Ectodermal cell (in vitro differentiated cells): Measurements from ENCODE around the gene BCDIN3D.
A peak's percentile ranks its signal among the peaks of the same experiment; 100 is the strongest.

Experiments used
- H3K27ac ChIP-seq: 2 replicates; pipeline ENCODE4 v1.7.0; 2013; ENCODE audit warnings: mild to moderate bottlenecking, low read depth, low read length; ENCODE audit not compliant: insufficient read depth, poor library complexity, severe bottlenecking
- H3K27me3 ChIP-seq: 2 replicates; pipeline ENCODE4 v1.7.0; 2013; ENCODE audit warnings: mild to moderate bottlenecking, low read length; ENCODE audit not compliant: insufficient read depth, control insufficient read depth, poor library complexity, severe bottlenecking
- H3K36me3 ChIP-seq: one replicate; pipeline ENCODE4 v1.7.0; 2013; ENCODE audit warnings: low read length; ENCODE audit not compliant: control insufficient read depth, insufficient read depth
- H3K4me1 ChIP-seq: one replicate; pipeline ENCODE4 v1.7.0; 2013; ENCODE audit warnings: low read length; ENCODE audit not compliant: control insufficient read depth, insufficient read depth
- H3K4me3 ChIP-seq: 2 replicates; pipeline ENCODE4 v1.7.0; 2013; ENCODE audit warnings: low read depth, low read length, control low read depth; ENCODE audit not compliant: insufficient read depth
- H3K9me3 ChIP-seq: 2 replicates; pipeline ENCODE4 v1.7.0; 2013; ENCODE audit warnings: mild to moderate bottlenecking, low read length, moderate library complexity; ENCODE audit not compliant: control insufficient read depth
- WGBS, 2 experiments: methylation state at CpG; one replicate each; pipeline ENCODE4 v1.1.7; 2013; ENCODE audit warnings: missing lambda C conversion rate in 2 of 2; 5-methylcytosine and 5-hydroxymethylcytosine counted together

BCDIN3D gene

DNA sequence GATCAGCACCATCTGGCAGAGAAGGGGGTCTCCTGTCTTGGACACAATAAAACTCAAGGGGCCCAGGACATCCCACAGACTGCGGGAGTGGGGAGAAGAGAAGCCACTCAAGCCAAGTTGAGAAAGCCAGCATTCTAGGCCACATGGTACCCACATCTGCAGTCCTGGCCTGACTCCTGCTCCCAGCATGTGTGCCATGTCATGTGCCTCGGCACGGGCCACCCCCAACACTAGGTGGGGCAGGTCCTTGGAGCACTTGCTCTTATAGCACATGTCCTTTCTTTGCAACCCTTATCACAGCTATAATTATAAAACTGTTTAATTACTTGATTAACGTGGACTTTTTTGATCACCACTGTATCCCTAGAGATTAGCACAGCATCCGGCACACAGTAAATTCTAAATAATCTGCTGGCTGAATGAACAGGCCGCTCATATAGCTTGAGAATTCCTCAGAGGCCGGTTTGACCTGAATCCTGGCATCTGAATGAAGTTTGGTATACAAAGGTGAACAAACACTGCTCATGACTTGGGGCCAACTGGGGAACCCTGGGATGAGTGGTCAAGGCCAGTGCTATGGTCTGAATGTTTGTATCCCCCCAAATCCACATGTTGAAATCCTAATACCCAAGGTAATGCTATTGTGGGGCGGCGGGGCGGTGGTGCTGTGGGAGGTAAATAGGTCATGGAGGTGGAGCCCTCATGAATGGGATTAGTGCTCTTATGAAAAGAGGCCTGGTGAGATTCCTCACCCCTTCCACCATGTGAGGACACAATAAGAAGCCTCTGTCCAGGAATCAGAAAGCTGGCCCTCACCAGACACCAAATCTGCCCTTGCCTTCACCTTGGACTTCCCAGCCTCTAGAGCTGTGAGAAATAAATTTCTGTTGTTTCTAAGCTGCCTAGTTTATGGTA, 21.3 kb downstream of the BCDIN3D start:
- Histone ChIP-seq H3K27me3 (no peaks in the 10 kb centered on the region), H3K27ac (no peak overlapping the region), H3K9me3 (no peaks in the 10 kb centered on the region), H3K36me3 (no peaks in the 10 kb centered on the region), H3K4me3 (no peak overlapping the region), H3K4me1 (peaks cover 16% of the 10 kb centered on the region)
- 87% methylated on average over 10 of the region's 10 CpGs for WGBS, 2 experiments

DNA sequence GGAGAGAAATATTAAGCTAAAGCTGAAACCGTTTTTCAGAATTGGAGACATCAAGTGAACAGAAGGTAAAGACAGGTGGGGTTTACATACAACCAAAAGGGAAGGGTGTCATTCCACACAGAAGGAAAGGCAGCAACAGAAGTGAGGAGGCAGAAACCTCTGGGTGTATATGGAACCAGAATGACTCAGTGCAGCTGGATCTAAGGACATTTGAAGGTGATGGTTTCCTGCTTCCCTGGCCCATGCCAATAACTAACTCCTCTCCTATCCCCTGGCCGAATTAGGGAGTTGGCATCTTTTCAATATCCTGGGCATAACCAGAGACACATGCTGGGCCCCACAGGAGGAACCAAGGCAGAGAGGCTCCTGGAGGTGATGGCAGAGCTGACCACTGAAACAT, 23.1 kb downstream of the BCDIN3D start:
- H3K27ac ChIP-seq = no peak overlapping the region
- H3K36me3 ChIP-seq = no peaks in the 10 kb centered on the region
- 91 to 97% methylated on average over 2 of the region's 2 CpGs for WGBS, 2 experiments
- H3K27me3 ChIP-seq = no peaks in the 10 kb centered on the region
- H3K9me3 ChIP-seq = no peaks in the 10 kb centered on the region
- no peak overlapping the region for H3K4me3 ChIP-seq
- no peaks in the 10 kb centered on the region for H3K4me1 ChIP-seq

DNA sequence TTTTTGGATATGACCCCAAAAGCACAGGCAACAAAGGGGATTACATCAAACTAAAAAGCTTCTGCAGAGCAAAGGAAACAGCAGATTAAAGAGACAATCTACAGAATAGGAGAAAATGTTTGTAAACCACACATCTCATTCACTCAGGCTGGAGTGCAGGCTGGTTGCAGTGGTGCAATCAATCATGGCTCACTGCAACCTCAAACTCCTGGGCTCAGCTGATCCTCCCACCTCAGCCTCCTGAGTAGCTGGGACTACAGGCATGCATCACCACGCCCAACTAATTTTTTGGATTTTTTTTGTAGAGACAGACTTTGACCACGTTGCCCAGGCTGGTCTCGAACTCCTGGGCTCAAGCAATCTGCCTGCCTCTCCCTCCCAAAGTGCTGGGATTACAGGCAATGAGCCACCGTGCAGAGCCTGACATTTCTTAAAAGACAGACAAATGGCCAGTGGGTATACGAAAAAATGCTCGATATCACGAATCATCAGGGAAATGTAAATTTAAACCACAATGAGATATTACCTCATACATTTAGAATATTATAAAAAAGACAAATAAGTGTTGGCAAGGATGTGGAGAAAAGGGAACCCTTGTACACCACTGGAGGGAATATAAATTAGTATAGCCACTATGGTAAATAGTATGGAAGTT, 24.5 kb downstream of the BCDIN3D start:
- Histone ChIP-seq H3K27me3 (no peaks in the 10 kb centered on the region), H3K27ac (no peak overlapping the region), H3K4me3 (no peak overlapping the region), H3K4me1 (no peaks in the 10 kb centered on the region), H3K9me3 (no peaks in the 10 kb centered on the region), H3K36me3 (no peaks in the 10 kb centered on the region)
- WGBS, 2 experiments = 84 to 93% methylated on average over 7 of the region's 7 CpGs

DNA sequence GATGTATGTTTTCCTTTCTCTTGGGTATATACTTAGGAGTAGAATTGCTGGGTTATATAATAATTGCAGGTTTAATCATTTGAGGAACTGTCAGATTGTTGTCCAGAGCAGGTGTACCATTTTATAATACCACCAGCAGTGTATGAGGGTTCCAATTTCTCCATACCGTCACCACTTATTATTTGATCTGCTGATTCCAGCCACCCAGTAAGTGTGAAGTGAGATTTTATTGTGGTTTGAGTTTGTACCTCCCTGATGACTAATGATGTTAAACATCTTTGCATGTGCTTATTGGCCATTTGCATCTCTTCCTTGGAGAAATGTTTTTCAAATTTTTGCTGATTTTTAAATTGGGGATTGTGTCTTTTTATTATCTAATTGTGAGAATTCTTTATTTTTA, 29.8 kb downstream of the BCDIN3D start:
- H3K27me3 ChIP-seq = no peaks in the 10 kb centered on the region
- no peak overlapping the region for H3K27ac ChIP-seq
- 100% methylated on average over 1 of the region's 1 CpG for WGBS, 2 experiments
- no peak overlapping the region for H3K4me3 ChIP-seq
- no peaks in the 10 kb centered on the region for H3K36me3 ChIP-seq
- peaks cover 20% of the 10 kb centered on the region for H3K4me1 ChIP-seq
- H3K9me3 ChIP-seq = no peaks in the 10 kb centered on the region

DNA sequence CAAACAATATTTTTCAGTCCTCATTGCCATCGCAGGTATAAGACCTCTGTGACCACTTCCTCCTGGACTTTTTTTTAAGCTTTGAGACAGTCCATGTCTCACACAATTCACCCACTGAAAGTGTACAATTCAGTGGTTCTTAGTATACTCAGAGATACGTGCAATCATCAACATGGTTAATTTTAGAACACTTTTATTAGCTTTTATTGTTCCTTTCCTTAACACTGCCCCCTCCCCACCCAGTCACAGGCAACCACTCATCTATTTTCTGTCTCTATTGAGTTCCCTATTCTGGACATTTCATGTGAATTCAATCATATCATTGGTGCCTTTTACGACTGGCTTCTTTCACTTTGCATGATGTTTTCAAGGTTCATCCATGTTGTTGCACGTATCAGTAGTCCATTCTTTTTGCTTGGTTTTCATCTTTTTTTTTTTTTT, 30.9 kb downstream of the BCDIN3D start:
- Histone ChIP-seq H3K4me1 (peaks cover 29% of the 10 kb centered on the region), H3K4me3 (no peak overlapping the region), H3K27ac (no peak overlapping the region), H3K27me3 (no peaks in the 10 kb centered on the region), H3K36me3 (no peaks in the 10 kb centered on the region), H3K9me3 (no peaks in the 10 kb centered on the region)
- 93 to 97% methylated on average over 4 of the region's 4 CpGs for whole genome bisulfite sequencing, 2 experiments

DNA sequence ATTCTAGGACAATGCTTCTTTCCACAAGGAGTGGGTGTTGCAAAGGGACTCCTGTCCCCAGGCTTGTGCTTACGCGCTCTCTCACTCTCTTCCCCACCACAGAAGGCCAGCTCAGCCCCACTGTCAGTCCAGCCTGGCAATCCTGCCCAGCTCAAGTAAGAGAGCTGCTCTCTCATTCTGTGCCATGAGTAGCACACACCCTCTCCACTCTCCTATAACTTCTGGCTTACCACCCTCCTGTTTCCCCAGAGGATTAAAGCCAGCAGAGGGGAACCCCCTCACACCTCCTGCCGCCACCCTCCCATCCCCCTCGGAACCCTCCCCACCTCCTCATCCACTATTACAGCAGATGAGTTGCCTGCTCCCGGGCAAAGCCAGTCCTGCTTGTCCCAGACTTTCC, 31.8 kb downstream of the BCDIN3D start:
- Histone ChIP-seq H3K27ac (peak overlapping the region; percentile 37), H3K27me3 (no peaks in the 10 kb centered on the region), H3K4me3 (no peak overlapping the region), H3K4me1 (peaks cover 35% of the 10 kb centered on the region), H3K36me3 (no peaks in the 10 kb centered on the region), H3K9me3 (no peaks in the 10 kb centered on the region)
- WGBS, 2 experiments = 63 to 68% methylated on average over 5 of the region's 5 CpGs

DNA sequence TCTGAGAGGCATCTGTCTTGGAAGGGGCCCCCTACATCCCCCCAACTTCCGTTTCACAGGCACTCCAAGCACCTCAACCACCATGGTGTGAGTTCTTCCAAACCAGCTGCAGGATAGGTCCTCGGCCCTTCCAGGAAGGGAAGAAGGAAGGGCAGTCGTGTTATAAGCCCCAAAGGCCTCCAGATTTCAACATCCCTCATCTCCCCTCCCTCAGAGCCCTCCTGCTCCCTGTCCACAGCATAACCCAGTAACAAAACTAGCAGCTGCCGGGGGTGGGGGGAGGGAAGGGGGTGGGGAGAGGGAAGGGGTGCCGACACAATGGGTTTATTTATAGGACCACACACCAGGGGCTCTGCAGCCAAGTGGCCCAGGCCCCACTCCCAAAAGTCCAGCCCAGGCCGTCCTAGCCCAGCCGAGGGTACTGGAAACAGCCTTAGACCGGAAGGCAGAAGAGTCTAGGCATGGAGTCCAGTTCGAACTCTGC, 33.0 kb downstream of the BCDIN3D start:
- H3K4me1 ChIP-seq = peaks cover 35% of the 10 kb centered on the region
- WGBS, 2 experiments = 25 to 30% methylated on average over 7 of the region's 9 CpGs
- H3K4me3 ChIP-seq = no peak overlapping the region
- no peaks in the 10 kb centered on the region for H3K9me3 ChIP-seq
- no peaks in the 10 kb centered on the region for H3K27me3 ChIP-seq
- no peaks in the 10 kb centered on the region for H3K36me3 ChIP-seq
- H3K27ac ChIP-seq = peak overlapping the region; percentile 12

DNA sequence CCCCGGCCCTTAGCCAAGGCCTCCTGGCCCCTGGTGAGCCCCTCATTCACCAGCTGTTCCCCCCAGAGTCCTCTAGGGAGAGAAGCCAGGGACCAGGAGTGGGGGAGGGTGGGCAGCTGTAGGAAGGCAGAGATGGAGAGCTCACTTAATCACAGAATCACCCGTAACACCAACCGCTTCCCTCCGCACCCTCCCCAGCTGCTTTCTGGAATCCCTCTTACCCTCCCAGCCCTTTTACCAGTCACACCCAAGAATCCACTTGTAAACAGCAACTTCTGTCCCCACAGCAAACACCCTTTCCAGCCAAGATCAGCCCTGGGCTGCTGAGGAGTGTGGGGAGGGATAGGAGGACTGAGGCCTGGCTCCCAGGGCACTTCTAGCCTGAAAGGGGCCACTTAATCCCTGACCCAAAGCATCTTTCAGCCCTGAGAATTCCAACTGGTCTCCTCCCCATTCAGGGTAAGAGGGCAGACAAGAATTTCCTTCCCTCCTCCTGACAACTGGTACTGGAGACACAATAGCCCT, 33.5 kb downstream of the BCDIN3D start:
- H3K27ac ChIP-seq = peak overlapping the region; percentile 12
- peak overlapping the region; percentile 5 for H3K4me3 ChIP-seq
- 34 to 41% methylated on average over 4 of the region's 4 CpGs for WGBS, 2 experiments
- H3K27me3 ChIP-seq = no peaks in the 10 kb centered on the region
- no peaks in the 10 kb centered on the region for H3K9me3 ChIP-seq
- H3K4me1 ChIP-seq = peaks cover 35% of the 10 kb centered on the region
- H3K36me3 ChIP-seq = no peaks in the 10 kb centered on the region

DNA sequence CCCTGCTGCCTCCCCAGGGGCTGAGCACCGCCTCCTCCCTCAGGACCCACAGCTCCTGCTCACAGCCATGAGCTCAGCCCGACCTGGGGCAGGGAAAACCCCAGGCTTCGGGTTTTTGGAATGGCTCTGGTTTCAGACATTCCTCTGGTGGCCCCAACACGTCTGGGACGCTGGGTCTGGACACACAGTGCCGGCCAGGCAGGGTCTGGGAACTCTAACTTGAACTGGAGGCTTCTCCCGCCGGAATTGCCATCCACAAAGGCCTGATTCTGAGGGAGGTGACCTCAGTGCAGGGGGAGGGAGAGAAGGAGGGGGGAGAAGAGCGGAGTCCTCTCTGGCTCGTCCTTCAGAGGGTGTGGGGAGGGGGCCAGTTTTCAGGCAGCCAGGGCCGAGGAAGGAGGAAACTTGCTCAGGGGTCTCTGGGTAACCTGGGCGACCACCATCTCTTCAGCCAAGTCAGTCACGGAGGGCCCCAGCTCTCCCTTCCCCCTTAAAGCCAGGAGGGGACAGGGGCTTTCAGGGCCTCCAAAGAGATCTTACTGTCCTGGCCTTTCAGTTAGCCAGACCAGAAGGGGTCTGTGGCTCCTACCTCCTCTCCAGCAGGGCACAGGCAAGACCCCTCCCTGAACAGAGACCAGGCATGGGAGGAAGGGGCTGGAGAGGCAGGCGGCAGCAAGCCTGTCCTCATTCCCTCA, 34.1 kb downstream of the BCDIN3D start:
- Histone ChIP-seq H3K27ac (peak overlapping the region; percentile 12), H3K4me1 (peaks cover 35% of the 10 kb centered on the region), H3K9me3 (no peaks in the 10 kb centered on the region), H3K4me3 (peak overlapping the region; percentile 5), H3K27me3 (no peaks in the 10 kb centered on the region), H3K36me3 (no peaks in the 10 kb centered on the region)
- WGBS, 2 experiments = 49% methylated on average over 14 of the region's 14 CpGs
